Endometrial microvascular endothelial cells (primary cell): ENCODE results near the gene ANKS1A. TPM values are rescaled to one million over a fixed set of nuclear protein-coding genes. Genes with fewer than 3 reads are reported as not detected.

ENCODE experiments used
- in situ Hi-C: cut with HindIII; loops from 2 replicates; pipeline ENCODE4 v1.10.0; 2017; ENCODE audit warnings: low sequenced_read_pairs, low pct_unique_long_range_greater_than_20kb; ENCODE audit errors: inconsistent ontology term
- total RNA-seq: library from RNA; depleted of rRNA; stranded (reverse); fragments of >200 nt; gene quantifications from one replicate; pipeline ENCODE4 v1.2.3, GENCODE V29; 2015; ENCODE audit errors: inconsistent ontology term

The ANKS1A gene
- total RNA-seq, 1 donor from 2014 or later: 12.5 TPM

DNA sequence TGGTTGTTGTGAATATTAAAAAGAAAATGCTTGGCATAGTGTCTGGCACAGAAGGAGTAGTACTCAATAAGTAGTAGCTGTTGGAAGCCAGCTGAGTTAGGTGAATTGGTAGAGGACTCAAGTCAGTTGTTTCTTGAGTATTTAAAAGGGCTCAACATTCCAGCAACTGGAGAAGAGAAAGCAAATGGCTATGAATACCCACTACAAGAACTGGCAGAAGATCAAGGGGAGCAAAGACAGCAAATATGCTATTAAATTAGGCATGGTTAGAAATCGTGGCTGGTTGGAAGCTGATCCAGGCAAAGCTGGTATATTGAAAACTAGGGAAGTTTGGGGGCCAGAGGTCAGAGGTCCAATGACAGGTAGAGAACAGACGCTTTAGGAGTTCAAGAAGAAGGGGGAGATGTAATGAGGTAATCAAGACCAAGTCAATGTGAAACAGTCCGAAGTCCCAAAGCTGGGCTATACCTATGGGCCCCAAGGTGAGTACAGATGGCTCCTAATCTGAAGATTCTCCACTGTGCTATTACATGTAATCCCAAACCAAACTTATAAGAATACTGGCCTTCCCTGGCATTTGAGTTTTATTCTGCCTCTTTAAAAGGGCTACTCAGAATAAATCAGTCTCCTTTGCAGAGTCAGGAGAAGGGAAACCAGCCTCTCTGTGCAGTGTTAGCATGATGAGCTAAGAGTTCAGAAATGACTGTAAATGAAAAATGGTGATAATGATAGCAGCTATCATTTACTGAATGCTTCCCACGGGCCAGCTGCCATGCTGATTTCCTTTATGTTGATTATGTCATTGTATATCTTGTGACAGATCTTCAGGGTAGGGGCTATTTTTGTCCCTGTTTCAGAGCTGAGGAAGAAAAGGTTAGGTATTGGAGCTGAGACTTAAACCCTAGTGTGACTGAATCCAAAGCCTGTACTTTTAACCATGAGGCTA, 122.3 kb downstream of the ANKS1A start:
- in situ Hi-C loops: no loop called here

GRCh38 chr6:35013701-35014100, 124.6 kb downstream of the ANKS1A start:
- in situ Hi-C loops: no loop called here

- in situ Hi-C loops: no loop called here
These were observed 125.3 kb downstream of the ANKS1A start for GRCh38 chr6:35014341-35014740.

DNA sequence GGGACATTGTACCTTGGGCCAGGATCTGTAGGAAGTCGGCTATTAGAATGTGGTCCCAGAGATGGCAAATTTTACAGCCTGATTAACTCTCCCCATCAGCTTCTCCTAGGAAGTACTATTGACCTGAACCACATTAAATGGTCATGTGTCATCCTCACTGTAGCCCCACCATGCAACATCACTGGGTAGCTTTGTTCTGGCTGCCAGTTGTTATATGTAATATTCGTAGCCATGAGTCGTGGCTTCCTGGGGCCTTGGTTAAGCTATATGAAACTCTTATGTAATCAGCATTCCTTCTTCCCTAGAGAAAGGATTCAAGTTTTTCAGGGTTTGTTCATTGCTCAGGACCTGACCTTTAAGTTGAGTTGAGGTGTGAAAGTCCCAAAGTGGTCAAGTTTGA, 125.7 kb downstream of the ANKS1A start:
- in situ Hi-C loops: no loop called here

DNA sequence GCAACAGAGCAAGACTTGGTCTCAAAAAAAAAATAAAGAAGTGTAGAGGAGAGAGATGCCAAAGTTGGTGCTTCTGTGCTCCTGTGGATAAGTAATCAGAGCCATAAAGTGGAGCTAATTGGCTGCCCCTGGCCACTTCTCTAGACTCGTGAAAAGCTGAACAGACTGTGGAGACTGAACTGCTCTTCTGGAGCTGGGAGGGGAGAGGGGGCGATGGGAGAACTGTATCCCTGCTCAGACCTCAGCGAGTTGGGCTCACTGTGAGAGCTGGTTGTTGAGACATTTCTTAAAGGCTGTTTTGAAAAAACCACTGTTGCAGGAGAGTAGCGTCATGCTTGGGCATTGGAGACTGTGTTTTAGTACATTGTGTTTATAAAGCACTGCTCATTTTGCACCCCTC, 126.4 kb downstream of the ANKS1A start:
- in situ Hi-C loops: no loop called here

DNA sequence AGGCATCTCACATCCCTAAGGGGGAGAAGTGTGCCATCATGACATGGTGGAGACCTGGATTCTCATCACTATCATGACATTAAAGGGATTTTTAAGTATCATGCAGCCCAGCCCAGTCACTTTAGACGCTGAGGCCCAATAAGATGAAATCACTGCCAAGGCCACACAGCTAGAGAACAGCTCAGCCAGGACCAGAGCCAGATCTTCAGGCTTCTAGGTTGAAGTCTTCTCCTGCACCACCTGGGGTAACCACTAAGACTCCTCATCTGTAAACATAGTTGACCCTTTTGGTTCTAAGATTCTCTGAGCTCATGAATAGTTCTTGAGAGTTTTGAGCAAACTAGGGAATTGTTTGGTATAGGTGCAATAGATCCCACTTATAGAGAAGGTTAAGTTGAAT, 126.9 kb downstream of the ANKS1A start:
- in situ Hi-C loops: no loop called here

DNA sequence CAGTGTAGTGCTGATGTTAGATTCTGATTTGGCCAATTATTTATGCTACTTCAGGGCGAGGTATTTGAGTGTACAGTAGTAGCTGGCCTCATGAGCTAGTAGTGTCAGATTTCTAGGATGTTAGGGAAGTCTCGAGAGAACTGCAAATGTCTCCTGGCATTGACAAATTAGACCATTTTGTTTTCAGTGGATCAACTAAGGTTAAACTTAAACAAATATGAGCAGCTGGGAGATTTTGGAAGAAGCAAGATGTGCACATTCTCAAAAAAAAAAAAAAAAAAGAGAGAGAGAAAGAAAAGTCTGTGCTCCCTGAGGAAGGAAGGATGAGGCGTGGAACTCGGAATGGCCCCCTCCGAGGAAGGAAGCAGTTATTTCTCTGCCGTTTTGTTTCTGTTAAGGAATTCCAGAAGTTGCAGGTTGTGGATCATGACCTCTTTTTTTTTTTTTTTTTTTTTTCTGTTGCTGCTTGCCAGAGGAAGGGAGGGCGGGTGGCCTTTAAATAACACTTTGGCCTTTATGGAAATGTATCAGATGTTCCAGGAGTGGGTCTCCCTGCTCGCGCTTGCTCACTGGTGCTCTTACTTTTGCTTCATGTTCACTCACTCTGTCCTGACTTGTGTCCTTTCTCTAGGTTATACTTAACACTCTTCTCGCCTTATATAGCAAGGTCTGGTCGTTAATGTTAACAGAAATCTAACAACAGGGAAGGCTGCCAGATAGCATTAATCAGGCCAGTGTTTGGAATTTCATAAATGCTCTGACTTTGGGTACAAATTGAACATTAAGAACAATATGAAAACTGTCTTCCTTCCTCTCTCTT, 127.7 kb downstream of the ANKS1A start:
- in situ Hi-C loops: no loop called here

GRCh38 chr6:35017411-35018181, 128.5 kb downstream of the ANKS1A start:
- in situ Hi-C loops: no loop called here

DNA sequence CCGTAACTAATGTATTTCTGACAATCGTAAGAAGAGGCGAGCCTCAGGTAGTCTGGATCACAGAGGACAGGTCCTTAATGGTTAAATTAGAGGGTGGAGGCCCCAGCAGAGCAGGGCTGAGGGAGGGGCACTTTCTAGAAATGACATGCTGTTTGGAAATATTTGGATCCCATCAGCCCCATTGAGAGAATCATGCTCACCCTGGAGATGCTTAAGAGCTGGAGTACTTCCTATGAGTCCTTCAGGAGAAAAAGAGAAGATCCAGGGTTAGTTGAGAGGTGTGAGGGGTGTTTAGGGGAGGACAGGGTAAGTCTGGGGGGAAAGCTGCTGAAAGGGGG, 129.1 kb downstream of the ANKS1A start:
- in situ Hi-C loops: no loop called here

GRCh38 chr6:35018746-35019145, 129.7 kb downstream of the ANKS1A start:
- in situ Hi-C loops: no loop called here

DNA sequence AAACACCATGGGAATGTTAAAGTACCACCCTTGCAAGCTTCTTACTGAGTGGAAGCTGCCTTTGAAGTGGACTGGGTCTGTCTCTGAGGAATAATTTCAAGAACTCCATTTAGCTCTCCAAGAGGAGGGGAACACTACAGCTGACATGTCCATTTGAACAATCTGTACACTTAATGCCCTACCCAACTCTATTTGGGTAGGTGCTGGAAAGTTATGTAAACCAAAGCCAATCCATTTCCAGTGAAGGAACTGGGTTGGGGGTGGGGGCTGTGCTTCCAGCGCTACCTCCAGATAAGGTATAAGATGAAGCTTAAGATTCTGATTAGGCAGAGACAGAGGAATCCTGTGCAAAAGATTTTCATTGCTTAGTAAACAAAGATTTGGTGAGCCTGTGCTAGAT, 130.1 kb downstream of the ANKS1A start:
- in situ Hi-C loops: no loop called here

DNA sequence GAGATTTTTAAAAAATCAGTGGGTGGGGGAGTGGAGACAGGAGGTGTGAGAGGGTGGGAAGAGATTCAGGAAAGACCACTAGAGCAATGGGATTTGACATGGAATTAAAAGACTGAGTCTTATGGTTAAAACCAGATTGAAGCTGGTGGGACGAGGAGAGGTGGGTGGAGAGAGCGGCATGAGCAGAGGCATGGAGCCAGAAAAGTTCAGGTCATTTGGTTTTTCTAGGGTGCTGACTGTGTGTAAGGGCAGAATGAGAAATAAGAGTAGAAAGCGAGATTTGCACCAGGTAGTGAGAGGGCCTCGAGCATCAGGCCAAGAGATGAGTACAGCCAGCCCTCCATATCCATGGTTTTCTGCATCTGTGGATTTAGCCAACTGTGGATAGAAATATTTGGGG, 130.8 kb downstream of the ANKS1A start:
- in situ Hi-C loops: no loop called here

DNA sequence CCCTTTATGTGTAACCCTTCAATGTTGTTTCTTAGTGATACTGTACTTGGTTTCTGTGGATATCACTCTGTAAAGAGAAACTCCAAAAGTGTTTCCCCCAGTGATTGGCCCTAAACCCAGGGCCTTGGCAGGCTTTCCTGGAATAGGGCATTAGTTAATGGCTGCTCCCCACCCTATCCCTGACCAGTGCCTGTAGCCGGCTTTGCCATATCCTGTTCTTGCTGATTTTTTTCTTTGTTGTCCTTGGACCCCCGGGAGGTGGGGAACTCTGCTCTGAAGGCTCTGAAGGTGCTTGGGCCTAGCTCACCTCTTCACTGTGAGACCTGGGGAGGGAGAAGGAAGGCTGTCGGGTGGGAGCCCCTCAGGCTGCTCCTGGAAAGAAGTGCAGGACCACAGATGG, 131.9 kb downstream of the ANKS1A start:
- in situ Hi-C loops: no loop called here

- in situ Hi-C loops: no loop called here
These were observed 134.3 kb downstream of the ANKS1A start for GRCh38 chr6:35023091-35024000.

DNA sequence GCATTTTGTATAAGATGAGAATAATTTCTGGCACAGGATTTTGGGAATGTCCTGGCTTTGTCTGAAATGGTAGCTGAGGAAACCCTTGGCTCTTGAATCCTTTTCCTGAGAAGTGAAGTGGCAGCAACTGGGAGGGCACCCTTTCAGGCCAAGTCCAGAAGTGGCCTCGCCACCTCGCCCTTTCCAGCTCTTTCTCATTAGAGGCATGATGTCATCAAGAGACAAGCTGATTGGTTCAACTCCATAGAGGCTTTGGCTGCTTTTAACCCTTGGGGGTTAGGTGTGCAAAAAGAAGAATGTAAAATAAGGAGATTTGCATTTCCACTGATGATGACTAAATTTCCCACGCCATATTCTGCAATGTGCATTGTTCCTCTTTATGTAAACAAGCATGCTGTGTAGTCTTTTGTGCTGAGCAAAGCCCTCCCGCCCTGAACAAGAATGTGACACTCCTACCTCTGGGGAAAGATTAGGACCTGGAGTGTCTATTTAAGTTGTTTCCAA, 135.5 kb downstream of the ANKS1A start:
- in situ Hi-C loops: no loop called here

DNA sequence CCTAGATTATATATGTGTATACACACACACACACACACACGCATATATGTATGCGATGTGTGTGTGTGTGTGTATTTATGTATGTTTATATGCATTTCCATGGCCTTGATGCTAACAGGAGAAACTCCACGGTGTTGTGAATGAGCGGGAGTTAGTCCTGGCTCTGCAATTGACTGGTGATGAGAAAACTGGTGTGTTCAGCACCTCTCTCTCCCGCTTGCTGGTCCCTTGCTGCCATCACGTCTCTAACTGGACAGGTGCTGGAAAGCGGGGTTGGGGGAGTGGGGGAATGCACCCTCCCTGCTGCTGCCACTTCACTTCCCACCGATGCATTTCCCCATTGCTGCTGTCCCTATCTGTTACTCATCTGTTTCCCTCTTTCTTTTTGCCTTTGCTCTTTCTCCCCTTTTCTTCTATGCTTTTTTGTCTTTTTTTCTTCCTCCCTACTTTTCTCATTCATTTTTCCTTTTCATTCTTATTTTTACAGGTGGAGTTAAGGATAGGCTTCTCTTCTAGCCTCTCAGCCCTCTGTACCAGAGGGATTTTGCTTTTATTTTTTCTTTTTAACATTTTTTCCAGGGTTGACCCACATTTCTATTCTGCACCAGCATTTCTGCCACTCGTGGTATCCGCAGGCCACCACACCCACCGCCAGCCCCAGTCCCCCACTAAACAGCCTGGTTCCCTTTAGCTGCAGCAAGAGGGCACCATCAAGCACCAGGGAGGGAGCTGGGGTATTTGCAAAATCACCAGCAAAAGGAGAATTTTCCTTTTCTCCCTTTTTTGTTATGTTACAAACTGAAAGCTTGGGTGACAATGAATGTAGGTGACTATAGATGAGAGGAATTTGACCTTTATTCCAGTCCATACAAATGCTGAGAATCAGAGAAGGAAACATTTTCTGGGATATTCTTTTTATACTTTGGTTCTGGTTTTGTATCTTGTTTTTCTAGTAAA, 136.5 kb downstream of the ANKS1A start:
- in situ Hi-C loops: no loop called here
